Measurements from ENCODE around the gene BTN2A1. TPM values are rescaled to one million over a fixed set of nuclear protein-coding genes. Genes with fewer than 3 reads are reported as not detected.
"Not testable (repeated sequence)": the region's sequence is repeated elsewhere in the genome, so short reads cannot be mapped to it uniquely, and the experiment has no call there.

BTN2A1 gene
- total and polyA plus RNA-seq, 5 donors = 10.9 to 26.3 (median 20.4) TPM

GRCh38 chr6:26418077-26418476 lies 39.7 kb upstream of the BTN2A1 start:
- not testable (repeated sequence) for DNase-seq; H3K4me3 ChIP-seq (ENCODE audit: low read length); H3K27ac ChIP-seq (ENCODE audit: low read length); H3K9me3 ChIP-seq (ENCODE audit: control insufficient read depth, low read length); H3K27me3 ChIP-seq (ENCODE audit: control insufficient read depth, insufficient read depth); ATAC-seq
- intact Hi-C loops (cut with DNase I) = loop anchor here in 1 of 4 donors (10.0 kb wide), 1 partner anchor 97 kb away; no protein-coding TSS in a partner anchor
- 95% methylated on average over 2 of the region's 2 CpGs for WGBS
- H3K4me1 ChIP-seq (ENCODE audit: control insufficient read depth, insufficient read depth, low read length) = peaks cover 10% of the 10 kb centered on the region

DNA sequence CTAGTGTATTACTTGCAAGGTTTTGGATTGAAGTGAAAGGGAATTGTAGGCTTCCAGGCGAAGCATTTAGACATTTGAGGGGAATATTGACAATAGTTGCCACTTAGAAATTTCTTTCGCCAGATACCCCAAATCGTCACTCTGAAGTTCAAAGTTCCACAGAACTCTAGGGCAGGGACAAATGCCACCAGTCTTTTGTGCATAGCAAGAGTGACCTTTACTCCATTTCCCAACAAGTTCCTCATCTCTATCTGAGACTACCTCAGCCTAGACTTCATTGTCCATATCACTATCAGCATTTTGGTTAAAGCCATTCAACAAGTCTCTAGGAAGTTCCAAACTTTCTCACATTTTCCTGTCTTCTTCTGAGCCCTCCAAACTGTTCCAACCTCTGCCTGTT lies 39.0 kb upstream of the BTN2A1 start:
- WGBS = 99% methylated on average over 3 of the region's 3 CpGs

DNA sequence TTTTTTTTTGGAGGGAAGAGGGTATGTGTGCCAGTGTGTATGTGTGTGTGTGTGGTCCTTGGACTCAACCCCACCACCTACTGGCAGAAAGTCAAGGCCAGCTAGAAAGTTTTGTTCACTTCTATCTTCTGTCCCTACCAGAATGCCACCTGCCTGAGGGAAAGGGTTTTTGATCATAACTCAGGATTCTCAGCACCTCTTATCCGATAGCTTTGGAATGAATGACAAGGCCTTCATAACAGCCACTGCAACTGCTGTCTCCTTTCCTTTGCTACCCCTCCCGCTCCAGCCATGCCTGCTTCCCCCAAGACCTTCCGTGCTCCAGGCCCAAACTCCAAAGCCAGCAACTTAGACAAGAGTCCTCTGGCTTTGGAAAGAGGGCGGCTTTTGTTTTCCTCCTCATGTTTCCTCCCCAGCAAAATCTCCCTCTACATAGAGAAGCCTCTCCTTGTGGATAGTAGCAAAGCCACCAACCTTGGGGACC lies 37.0 kb upstream of the BTN2A1 start:
- H3K9me3 ChIP-seq (ENCODE audit: control insufficient read depth, low read length) = no peaks in the 10 kb centered on the region
- intact Hi-C loops (cut with DNase I) = no loop called here
- H3K27me3 ChIP-seq (ENCODE audit: control insufficient read depth, insufficient read depth) = no peaks in the 10 kb centered on the region
- peak in 1 of 3 donors; percentile 58 for DNase-seq
- 32% methylated on average over 4 of the region's 4 CpGs for WGBS
- H3K4me1 ChIP-seq (ENCODE audit: control insufficient read depth, insufficient read depth, low read length) = peaks cover 10% of the 10 kb centered on the region
- peak overlapping the region; percentile 88 for H3K27ac ChIP-seq (ENCODE audit: low read length)
- ATAC-seq = peak; percentile 30 to 50
- peak overlapping the region; percentile 64 for H3K4me3 ChIP-seq (ENCODE audit: low read length)

More for the DNA sequence above, 39.0 kb upstream of the BTN2A1 start:
- H3K9me3 ChIP-seq (ENCODE audit: control insufficient read depth, low read length); DNase-seq; H3K27ac ChIP-seq (ENCODE audit: low read length); H3K27me3 ChIP-seq (ENCODE audit: control insufficient read depth, insufficient read depth); ATAC-seq; H3K4me3 ChIP-seq (ENCODE audit: low read length): not testable (repeated sequence)
- H3K4me1 ChIP-seq (ENCODE audit: control insufficient read depth, insufficient read depth, low read length) = peaks cover 10% of the 10 kb centered on the region
- intact Hi-C loops (cut with DNase I) = loop anchor here in 1 of 4 donors (10.0 kb wide), 1 partner anchor 96 kb away; no protein-coding TSS in a partner anchor

GRCh38 chr6:26421259-26422144 lies 36.3 kb upstream of the BTN2A1 start:
- intact Hi-C loops (cut with DNase I) = no loop called here
- peak overlapping the region; percentile 62 for H3K27ac ChIP-seq (ENCODE audit: low read length)
- H3K4me3 ChIP-seq (ENCODE audit: low read length) = peak overlapping the region; percentile 64
- H3K27me3 ChIP-seq (ENCODE audit: control insufficient read depth, insufficient read depth) = no peaks in the 10 kb centered on the region
- peak; percentile 65 to 80 (median 78) for DNase-seq
- ATAC-seq = peak; percentile 99
- H3K9me3 ChIP-seq (ENCODE audit: control insufficient read depth, low read length) = no peaks in the 10 kb centered on the region
- 0% methylated on average over 31 of the region's 31 CpGs for WGBS
- peaks cover 10% of the 10 kb centered on the region for H3K4me1 ChIP-seq (ENCODE audit: control insufficient read depth, insufficient read depth, low read length)

- Histone ChIP-seq H3K27me3 (ENCODE audit: control insufficient read depth, insufficient read depth) (no peaks in the 10 kb centered on the region), H3K4me1 (ENCODE audit: control insufficient read depth, insufficient read depth, low read length) (peaks cover 10% of the 10 kb centered on the region), H3K9me3 (ENCODE audit: control insufficient read depth, low read length) (no peaks in the 10 kb centered on the region), H3K4me3 (ENCODE audit: low read length) (peak overlapping the region; percentile 64), H3K27ac (ENCODE audit: low read length) (no peak overlapping the region)
- ATAC-seq (no peak), DNase-seq (no peak)
- intact Hi-C loops (cut with DNase I) = no loop called here
- 91% methylated on average over 3 of the region's 3 CpGs for WGBS
These were observed 35.4 kb upstream of the BTN2A1 start for GRCh38 chr6:26422329-26422728.

GRCh38 chr6:26426691-26427450 lies 30.9 kb upstream of the BTN2A1 start:
- WGBS = 96% methylated on average over 5 of the region's 5 CpGs
- H3K9me3 ChIP-seq (ENCODE audit: control insufficient read depth, low read length) = no peaks in the 10 kb centered on the region
- H3K4me1 ChIP-seq (ENCODE audit: control insufficient read depth, insufficient read depth, low read length) = peaks cover 7% of the 10 kb centered on the region
- DNase-seq = no peak
- no peak for ATAC-seq
- H3K27me3 ChIP-seq (ENCODE audit: control insufficient read depth, insufficient read depth) = no peaks in the 10 kb centered on the region
- H3K4me3 ChIP-seq (ENCODE audit: low read length) = no peak overlapping the region
- H3K27ac ChIP-seq (ENCODE audit: low read length) = no peak overlapping the region
- intact Hi-C loops (cut with DNase I) = no loop called here

- Histone ChIP-seq H3K27ac (ENCODE audit: low read length) (no peak overlapping the region), H3K4me1 (ENCODE audit: control insufficient read depth, insufficient read depth, low read length) (peaks cover 7% of the 10 kb centered on the region), H3K4me3 (ENCODE audit: low read length) (no peak overlapping the region), H3K27me3 (ENCODE audit: control insufficient read depth, insufficient read depth) (no peaks in the 10 kb centered on the region), H3K9me3 (ENCODE audit: control insufficient read depth, low read length) (no peaks in the 10 kb centered on the region)
- intact Hi-C loops (cut with DNase I) = no loop called here
- 94% methylated on average over 3 of the region's 3 CpGs for WGBS
- DNase-seq (no peak), ATAC-seq (no peak)
These were observed 30.3 kb upstream of the BTN2A1 start for GRCh38 chr6:26427451-26427809.

GRCh38 chr6:26428206-26428605 lies 29.5 kb upstream of the BTN2A1 start:
- intact Hi-C loops (cut with DNase I) = no loop called here
- WGBS = 97% methylated on average over 2 of the region's 2 CpGs

DNA sequence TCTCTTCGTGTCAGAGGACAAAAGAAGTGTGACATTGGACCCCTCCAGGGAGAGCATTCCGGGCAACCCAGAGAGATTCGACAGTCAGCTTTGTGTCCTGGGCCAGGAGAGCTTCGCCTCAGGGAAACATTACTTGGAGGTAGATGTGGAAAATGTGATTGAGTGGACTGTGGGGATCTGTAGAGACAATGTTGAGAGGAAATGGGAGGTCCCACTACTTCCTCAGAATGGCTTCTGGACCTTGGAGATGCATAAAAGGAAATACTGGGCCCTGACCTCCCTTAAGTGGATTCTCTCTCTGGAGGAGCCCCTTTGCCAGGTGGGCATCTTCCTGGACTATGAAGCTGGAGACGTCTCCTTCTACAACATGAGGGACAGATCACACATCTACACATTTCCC lies 27.0 kb upstream of the BTN2A1 start:
- Histone ChIP-seq H3K9me3 (ENCODE audit: control insufficient read depth, low read length) (no peaks in the 10 kb centered on the region), H3K4me3 (ENCODE audit: low read length) (no peak overlapping the region)
- intact Hi-C loops (cut with DNase I) = no loop called here

More at GRCh38 chr6:26428206-26428605, 29.5 kb upstream of the BTN2A1 start:
- Histone ChIP-seq H3K27ac (ENCODE audit: low read length) (no peak overlapping the region), H3K27me3 (ENCODE audit: control insufficient read depth, insufficient read depth) (no peaks in the 10 kb centered on the region), H3K9me3 (ENCODE audit: control insufficient read depth, low read length) (no peaks in the 10 kb centered on the region), H3K4me3 (ENCODE audit: low read length) (no peak overlapping the region), H3K4me1 (ENCODE audit: control insufficient read depth, insufficient read depth, low read length) (no peaks in the 10 kb centered on the region)
- DNase-seq = no peak
- ATAC-seq = no peak

DNA sequence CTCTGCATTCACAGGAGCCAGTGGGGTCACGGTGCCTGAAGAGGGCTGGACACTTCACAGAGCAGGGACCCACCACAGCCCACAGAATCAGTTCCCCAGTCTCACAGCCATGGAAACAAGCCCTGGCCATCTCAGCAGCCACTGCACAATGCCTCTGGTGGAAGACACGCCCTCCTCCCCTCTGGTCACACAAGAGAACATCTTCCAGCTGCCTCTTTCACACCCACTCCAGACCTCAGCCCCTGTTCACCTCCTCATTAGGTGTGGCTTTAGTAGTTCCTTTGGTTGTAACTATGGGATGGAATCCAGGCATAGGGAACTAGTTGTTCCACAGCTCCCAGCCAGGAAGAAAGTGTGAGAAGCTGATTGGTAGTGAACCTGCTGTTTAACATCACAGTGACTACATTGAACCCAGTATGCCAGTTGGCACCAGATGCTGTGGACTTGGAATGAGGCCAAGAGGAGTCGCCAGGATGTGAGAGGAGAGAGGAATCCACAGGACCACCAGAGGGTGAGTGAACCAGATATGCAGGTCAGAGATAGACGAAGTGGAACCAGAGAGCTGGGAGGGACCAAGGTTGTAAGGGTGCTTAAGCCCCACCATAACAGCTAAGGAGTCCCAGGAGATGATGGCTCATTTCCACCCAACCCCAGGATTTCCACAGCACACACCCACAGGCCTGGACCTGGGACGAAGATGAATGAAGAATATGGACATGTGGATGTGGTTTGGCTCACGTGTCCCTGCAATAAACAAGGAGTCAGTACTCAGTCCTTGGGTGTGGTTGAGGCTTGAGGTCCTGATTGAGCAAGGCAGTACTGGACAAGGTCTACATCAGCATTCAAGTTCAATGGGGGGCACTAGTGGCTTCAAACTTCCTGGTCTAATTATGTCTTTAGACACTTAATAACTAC lies 26.2 kb upstream of the BTN2A1 start:
- H3K4me3 ChIP-seq (ENCODE audit: low read length) = no peak overlapping the region
- H3K4me1 ChIP-seq (ENCODE audit: control insufficient read depth, insufficient read depth, low read length) = no peaks in the 10 kb centered on the region
- H3K9me3 ChIP-seq (ENCODE audit: control insufficient read depth, low read length) = no peaks in the 10 kb centered on the region
- intact Hi-C loops (cut with DNase I) = no loop called here
- H3K27ac ChIP-seq (ENCODE audit: low read length) = no peak overlapping the region
- DNase-seq = no peak
- 72% methylated on average over 6 of the region's 6 CpGs for WGBS
- H3K27me3 ChIP-seq (ENCODE audit: control insufficient read depth, insufficient read depth) = no peaks in the 10 kb centered on the region
- ATAC-seq = peak; percentile 45 to 73

More for the DNA sequence above, 27.0 kb upstream of the BTN2A1 start:
- ATAC-seq = peak; percentile 39 to 80
- H3K27ac ChIP-seq (ENCODE audit: low read length) = no peak overlapping the region
- no peaks in the 10 kb centered on the region for H3K4me1 ChIP-seq (ENCODE audit: control insufficient read depth, insufficient read depth, low read length)
- WGBS = 71% methylated on average over 5 of the region's 5 CpGs
- DNase-seq = no peak
- no peaks in the 10 kb centered on the region for H3K27me3 ChIP-seq (ENCODE audit: control insufficient read depth, insufficient read depth)
